Measurements from ENCODE around the gene ERG. TPM values are rescaled to one million over a fixed set of nuclear protein-coding genes. Genes with fewer than 3 reads are reported as not detected.

Gene ERG
- total and polyA plus RNA-seq, 8 donors = 1.7 to 4.6 (median 2.6) TPM

- no peak for TF ChIP-seq CTCF (IDR thresholded peaks at IDR 0.05)
- FAIRE-seq = no peak
- DNase-seq = no peak
These were observed 38.8 kb downstream of the ERG start for GRCh38 chr21:38459490-38459889.

GRCh38 chr21:38455403-38455802 is 42.9 kb downstream of the ERG start:
- Histone ChIP-seq H3K9me3 (no peaks in the 10 kb centered on the region), H3K4me1 (no peaks in the 10 kb centered on the region), H3K27ac (no peak overlapping the region), H3K27me3 (peaks cover 0 to 3% (median 0%) of the 10 kb centered on the region in 4 donors), H3K4me3 (no peak overlapping the region), H3K36me3 (no peaks in the 10 kb centered on the region)
- no peak for TF ChIP-seq CTCF (IDR thresholded peaks at IDR 0.05)
- ATAC-seq = no peak
- DNase-seq = no peak
- WGBS, 2 donors = 63 to 66% methylated on average over 4 of the region's 4 CpGs
- FAIRE-seq = no peak
- intact Hi-C loops (cut with DNase I) = no loop called here

More at GRCh38 chr21:38459490-38459889, 38.8 kb downstream of the ERG start:
- H3K4me1 ChIP-seq = no peaks in the 10 kb centered on the region
- H3K9me3 ChIP-seq = no peaks in the 10 kb centered on the region
- H3K36me3 ChIP-seq = no peaks in the 10 kb centered on the region
- intact Hi-C loops (cut with DNase I) = no loop called here
- ATAC-seq = no peak
- WGBS, 2 donors = 74 to 79% methylated on average over 1 of the region's 1 CpG
- H3K4me3 ChIP-seq = no peak overlapping the region
- peaks cover 0 to 3% (median 0%) of the 10 kb centered on the region in 4 donors for H3K27me3 ChIP-seq
- no peak overlapping the region for H3K27ac ChIP-seq

GRCh38 chr21:38454702-38455101 is 43.6 kb downstream of the ERG start:
- ATAC-seq (no peak), DNase-seq (no peak), FAIRE-seq (no peak)
- no peak for TF ChIP-seq CTCF (IDR thresholded peaks at IDR 0.05)
- Histone ChIP-seq H3K27me3 (peaks cover 0 to 3% (median 0%) of the 10 kb centered on the region in 4 donors), H3K36me3 (no peaks in the 10 kb centered on the region), H3K27ac (no peak overlapping the region), H3K9me3 (no peaks in the 10 kb centered on the region), H3K4me3 (no peak overlapping the region), H3K4me1 (no peaks in the 10 kb centered on the region)
- intact Hi-C loops (cut with DNase I) = no loop called here
- 46 to 47% methylated on average over 2 of the region's 2 CpGs for WGBS, 2 donors

GRCh38 chr21:38454161-38454560 is 44.1 kb downstream of the ERG start:
- DNase-seq = no peak
- no peak for FAIRE-seq
- no peak overlapping the region for H3K27ac ChIP-seq
- 19 to 29% methylated on average over 3 of the region's 3 CpGs for WGBS, 2 donors
- no peak for ATAC-seq
- TF ChIP-seq CTCF (IDR thresholded peaks at IDR 0.05) = no peak
- no peak overlapping the region for H3K4me3 ChIP-seq
- intact Hi-C loops (cut with DNase I) = no loop called here
- no peaks in the 10 kb centered on the region for H3K9me3 ChIP-seq
- no peaks in the 10 kb centered on the region for H3K36me3 ChIP-seq
- H3K27me3 ChIP-seq = peaks cover 0 to 3% (median 0%) of the 10 kb centered on the region in 4 donors
- no peaks in the 10 kb centered on the region for H3K4me1 ChIP-seq

GRCh38 chr21:38448671-38449385 is 49.4 kb downstream of the ERG start:
- Histone ChIP-seq H3K27me3 (no peaks in the 10 kb centered on the region), H3K36me3 (no peaks in the 10 kb centered on the region), H3K4me3 (no peak overlapping the region), H3K4me1 (no peaks in the 10 kb centered on the region), H3K9me3 (no peaks in the 10 kb centered on the region), H3K27ac (no peak overlapping the region)
- intact Hi-C loops (cut with DNase I) = loop anchor here in 1 of 3 donors (10.0 kb wide), 1 partner anchor 64 kb away; no protein-coding TSS in a partner anchor
- no peak for FAIRE-seq
- no peak for TF ChIP-seq CTCF (IDR thresholded peaks at IDR 0.05)
- ATAC-seq = no peak
- no peak for DNase-seq
- WGBS, 2 donors = 38 to 44% methylated on average over 5 of the region's 5 CpGs

Data from pancreas (tissue), 10 donors.